ENCODE results near the gene COL10A1. TPM values are rescaled to one million over a fixed set of nuclear protein-coding genes. Genes with fewer than 3 reads are reported as not detected.
A peak's percentile ranks its signal among the peaks of the same experiment; 100 is the strongest.

Gene COL10A1
- total RNA-seq, 1 donor from 2014 or later = not detected

GRCh38 chr6:116102873-116103272 is 23.1 kb downstream of the COL10A1 start:
- peak overlapping the region in 1 of 2 donors; percentile 85 for H3K4me3 ChIP-seq
- peaks cover 9 to 33% of the 10 kb centered on the region in 2 donors for H3K4me1 ChIP-seq
- no peaks in the 10 kb centered on the region for H3K36me3 ChIP-seq
- no peak for DNase-seq (ENCODE audit: low spot score in 2 of 2)
- no peaks in the 10 kb centered on the region for H3K9me3 ChIP-seq
- intact Hi-C loops (cut with DNase I) = loop anchor here (10.0 kb wide), 1 partner anchor 168 kb away; no protein-coding TSS in a partner anchor
- no peak overlapping the region for H3K27ac ChIP-seq
- no peaks in the 10 kb centered on the region for H3K27me3 ChIP-seq
- TF ChIP-seq CTCF (IDR thresholded peaks at IDR 0.05) = no peak

GRCh38 chr6:116101790-116102189 is 24.1 kb downstream of the COL10A1 start:
- no peak for DNase-seq (ENCODE audit: low spot score in 2 of 2)
- intact Hi-C loops (cut with DNase I) = loop anchor here (2.0 to 10.0 kb wide), 2 partner anchors 151 to 167 kb away; no protein-coding TSS in a partner anchor
- Histone ChIP-seq H3K9me3 (no peaks in the 10 kb centered on the region), H3K27ac (peak overlapping the region; percentile 94 to 98), H3K4me3 (peak overlapping the region; percentile 84 to 85), H3K4me1 (peaks cover 9 to 33% of the 10 kb centered on the region in 2 donors), H3K27me3 (no peaks in the 10 kb centered on the region), H3K36me3 (no peaks in the 10 kb centered on the region)
- no peak for TF ChIP-seq CTCF (IDR thresholded peaks at IDR 0.05)

- no peak for TF ChIP-seq CTCF (IDR thresholded peaks at IDR 0.05)
- no peak for DNase-seq (ENCODE audit: low spot score in 2 of 2)
Observed at GRCh38 chr6:116101302-116101718, 24.6 kb downstream of the COL10A1 start.

GRCh38 chr6:116100419-116101301 is 25.3 kb downstream of the COL10A1 start, which contains the start of gene NT5DC1:
NT5DC1 (plus strand) TSS chr6:116100853; CDS start chr6:116100931, 78 bp downstream.
- Histone ChIP-seq H3K4me3 (peak within 1 kb of the TSS; percentile 84 to 85), H3K36me3 (no peaks in the 10 kb centered on the region), H3K9me3 (peaks cover 0 to 6% of the 10 kb centered on the region in 2 donors), H3K4me1 (peaks cover 9 to 33% of the 10 kb centered on the region in 2 donors), H3K27me3 (no peaks in the 10 kb centered on the region), H3K27ac (peak within 1 kb of the TSS; percentile 94 to 98)
- peak in 2 of 3 experiments; percentile 34 to 47 for TF ChIP-seq CTCF (IDR thresholded peaks at IDR 0.05)
- DNase-seq (ENCODE audit: low spot score in 2 of 2) = peak; percentile 58 to 91
- intact Hi-C loops (cut with DNase I) = loop anchor here (2.0 to 10.0 kb wide), 2 partner anchors 152 to 166 kb away; no protein-coding TSS in a partner anchor

More at GRCh38 chr6:116101302-116101718, 24.6 kb downstream of the COL10A1 start:
- no peaks in the 10 kb centered on the region for H3K36me3 ChIP-seq
- peaks cover 9 to 33% of the 10 kb centered on the region in 2 donors for H3K4me1 ChIP-seq
- peak overlapping the region; percentile 84 to 85 for H3K4me3 ChIP-seq
- H3K9me3 ChIP-seq = peaks cover 0 to 3% of the 10 kb centered on the region in 2 donors
- intact Hi-C loops (cut with DNase I) = loop anchor here (2.0 to 10.0 kb wide), 2 partner anchors 151 to 167 kb away; no protein-coding TSS in a partner anchor
- H3K27ac ChIP-seq = peak overlapping the region; percentile 94 to 98
- H3K27me3 ChIP-seq = no peaks in the 10 kb centered on the region

- H3K27me3 ChIP-seq = no peaks in the 10 kb centered on the region
- peaks cover 9 to 20% of the 10 kb centered on the region in 2 donors for H3K4me1 ChIP-seq
- intact Hi-C loops (cut with DNase I) = no loop called here
- DNase-seq (ENCODE audit: low spot score in 2 of 2) = no peak
- H3K27ac ChIP-seq = peak overlapping the region; percentile 6 to 45
- no peak for TF ChIP-seq CTCF (IDR thresholded peaks at IDR 0.05)
- H3K4me3 ChIP-seq = peak overlapping the region in 1 of 2 donors; percentile 85
- peaks cover 0 to 6% of the 10 kb centered on the region in 2 donors for H3K9me3 ChIP-seq
- H3K36me3 ChIP-seq = no peaks in the 10 kb centered on the region
Observed at GRCh38 chr6:116099036-116099435, 26.9 kb downstream of the COL10A1 start.

All from ascending aorta (tissue), 2 donors.